ENCODE data around the gene PACRG.

PACRG gene

GRCh38 chr6:162873537-162873936 is 145.8 kb downstream of the PACRG start:
- DNase-seq, result no peak

- DNase-seq, result no peak
These were observed 147.3 kb downstream of the PACRG start for GRCh38 chr6:162875070-162875469.

- no peak for DNase-seq
These were observed 155.2 kb downstream of the PACRG start for GRCh38 chr6:162882801-162883481.

GRCh38 chr6:162887981-162888689 is 160.4 kb downstream of the PACRG start:
- no peak for DNase-seq

GRCh38 chr6:162889303-162889702 is 161.5 kb downstream of the PACRG start:
- no peak for DNase-seq

- no peak for DNase-seq
These were observed 170.2 kb downstream of the PACRG start for GRCh38 chr6:162898011-162898410.

- DNase-seq, result no peak
These were observed 171.4 kb downstream of the PACRG start for GRCh38 chr6:162899148-162899547.

GRCh38 chr6:162900503-162900902 is 172.7 kb downstream of the PACRG start:
- DNase-seq, result no peak

GRCh38 chr6:162904069-162904663 is 176.4 kb downstream of the PACRG start:
- no peak for DNase-seq

- DNase-seq, result no peak
These were observed 178.7 kb downstream of the PACRG start for GRCh38 chr6:162906479-162906878.

GRCh38 chr6:162907876-162908481 is 180.2 kb downstream of the PACRG start:
- no peak for DNase-seq

- no peak for DNase-seq
These were observed 185.4 kb downstream of the PACRG start for GRCh38 chr6:162913206-162913605.

- no peak for DNase-seq
These were observed 189.7 kb downstream of the PACRG start for GRCh38 chr6:162917506-162917905.

GRCh38 chr6:162921062-162921461 is 193.3 kb downstream of the PACRG start:
- DNase-seq, result no peak

- DNase-seq, result no peak
These were observed 193.8 kb downstream of the PACRG start for GRCh38 chr6:162921510-162922040.

- DNase-seq, result no peak
These were observed 194.9 kb downstream of the PACRG start for GRCh38 chr6:162922563-162923166.

- no peak for DNase-seq
These were observed 207.1 kb downstream of the PACRG start for GRCh38 chr6:162934844-162935243.

- DNase-seq, result no peak
These were observed 212.7 kb downstream of the PACRG start for GRCh38 chr6:162940426-162940825.

- DNase-seq, result no peak
These were observed 213.4 kb downstream of the PACRG start for GRCh38 chr6:162941128-162941527.

GRCh38 chr6:162942866-162943265 is 215.1 kb downstream of the PACRG start:
- DNase-seq, result no peak

GRCh38 chr6:162943369-162943768 is 215.6 kb downstream of the PACRG start:
- DNase-seq, result no peak

GRCh38 chr6:162951164-162951743 is 223.5 kb downstream of the PACRG start:
- DNase-seq, result no peak

- no peak for DNase-seq
These were observed 224.6 kb downstream of the PACRG start for GRCh38 chr6:162952423-162952822.

All from islet precursor cell (in vitro differentiated cells).